Measurements from ENCODE around the gene SEC31B.

- TF ChIP-seq CTCF (IDR thresholded peaks at IDR 0.05) (no peak), POLR2A (IDR thresholded peaks at IDR 0.05) (no peak), EP300 (IDR thresholded peaks at IDR 0.05) (no peak)
Observed at GRCh38 chr10:100516847-100517246, 2.8 kb downstream of the SEC31B start.

Measured in tibial nerve (tissue), 4 donors.